Dedifferentiated amniotic fluid mesenchymal stem cell (primary cell): ENCODE data around the gene TMEM258.

Source experiments
- DNase-seq: peaks from one replicate; pipeline ENCODE4 v3.0.0-alpha.2; 2016; ENCODE audit errors: extremely low spot score

Gene TMEM258

DNA sequence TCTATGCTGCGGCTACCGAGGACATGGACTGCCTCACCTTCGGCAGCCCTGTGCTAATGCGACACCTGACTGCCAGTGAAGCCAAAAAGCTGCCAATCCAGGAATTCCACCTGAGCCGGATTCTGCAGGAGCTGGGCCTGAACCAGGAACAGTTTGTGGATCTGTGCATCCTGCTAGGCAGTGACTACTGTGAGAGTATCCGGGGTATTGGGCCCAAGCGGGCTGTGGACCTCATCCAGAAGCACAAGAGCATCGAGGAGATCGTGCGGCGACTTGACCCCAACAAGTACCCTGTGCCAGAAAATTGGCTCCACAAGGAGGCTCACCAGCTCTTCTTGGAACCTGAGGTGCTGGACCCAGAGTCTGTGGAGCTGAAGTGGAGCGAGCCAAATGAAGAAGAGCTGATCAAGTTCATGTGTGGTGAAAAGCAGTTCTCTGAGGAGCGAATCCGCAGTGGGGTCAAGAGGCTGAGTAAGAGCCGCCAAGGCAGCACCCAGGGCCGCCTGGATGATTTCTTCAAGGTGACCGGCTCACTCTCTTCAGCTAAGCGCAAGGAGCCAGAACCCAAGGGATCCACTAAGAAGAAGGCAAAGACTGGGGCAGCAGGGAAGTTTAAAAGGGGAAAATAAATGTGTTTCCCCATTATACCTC lies 3.6 kb upstream of the TMEM258 start:
- no peak for DNase-seq

DNA sequence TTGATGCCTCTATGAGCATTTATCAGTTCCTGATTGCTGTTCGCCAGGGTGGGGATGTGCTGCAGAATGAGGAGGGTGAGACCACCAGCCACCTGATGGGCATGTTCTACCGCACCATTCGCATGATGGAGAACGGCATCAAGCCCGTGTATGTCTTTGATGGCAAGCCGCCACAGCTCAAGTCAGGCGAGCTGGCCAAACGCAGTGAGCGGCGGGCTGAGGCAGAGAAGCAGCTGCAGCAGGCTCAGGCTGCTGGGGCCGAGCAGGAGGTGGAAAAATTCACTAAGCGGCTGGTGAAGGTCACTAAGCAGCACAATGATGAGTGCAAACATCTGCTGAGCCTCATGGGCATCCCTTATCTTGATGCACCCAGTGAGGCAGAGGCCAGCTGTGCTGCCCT lies 3.1 kb upstream of the TMEM258 start:
- DNase-seq: no peak

- no peak for DNase-seq
Measured at GRCh38 chr11:61794579-61794978, 2.2 kb upstream of the TMEM258 start.

GRCh38 chr11:61793829-61794204 lies 1.4 kb upstream of the TMEM258 start:
- no peak for DNase-seq

DNA sequence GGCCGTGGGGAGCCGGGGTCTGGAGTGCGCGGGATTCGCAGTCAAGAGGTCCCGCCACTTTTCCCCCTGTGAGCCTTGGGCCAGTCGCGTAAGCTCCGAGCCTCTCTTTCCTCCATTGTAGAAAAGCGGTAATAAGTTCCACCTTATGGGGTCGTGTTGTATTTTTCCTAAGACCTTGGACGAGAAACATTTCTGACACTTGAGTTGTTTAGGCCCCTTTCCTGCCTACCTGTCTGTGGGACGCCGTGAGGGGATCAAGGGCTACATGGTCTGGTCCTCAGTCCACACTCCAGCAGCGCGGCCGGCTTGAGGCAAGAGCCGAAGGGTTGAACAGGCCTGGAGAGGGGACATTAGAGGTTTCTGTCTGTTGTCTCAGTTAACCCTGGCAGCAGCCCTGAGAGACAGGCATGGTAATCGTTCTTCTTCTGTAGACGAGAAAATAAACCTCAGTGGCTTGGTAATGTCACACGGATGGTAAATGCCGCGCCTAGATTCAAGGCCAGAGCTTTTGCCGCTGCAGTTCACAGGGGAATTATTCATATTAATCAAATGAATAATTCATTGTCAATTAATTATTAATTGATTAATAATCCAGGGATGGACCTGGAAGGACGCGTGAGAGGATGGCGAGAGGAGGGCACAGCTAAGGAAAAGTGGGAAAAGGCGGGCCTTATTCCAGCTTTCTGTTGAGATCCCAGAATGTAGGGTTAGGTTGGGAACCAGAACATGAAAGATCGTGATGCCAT lies 857 bp upstream of the TMEM258 start:
- DNase-seq: no peak

- peak; percentile 91 for DNase-seq
Measured at GRCh38 chr11:61791737-61792309, 576 bp downstream of the TMEM258 start.

DNA sequence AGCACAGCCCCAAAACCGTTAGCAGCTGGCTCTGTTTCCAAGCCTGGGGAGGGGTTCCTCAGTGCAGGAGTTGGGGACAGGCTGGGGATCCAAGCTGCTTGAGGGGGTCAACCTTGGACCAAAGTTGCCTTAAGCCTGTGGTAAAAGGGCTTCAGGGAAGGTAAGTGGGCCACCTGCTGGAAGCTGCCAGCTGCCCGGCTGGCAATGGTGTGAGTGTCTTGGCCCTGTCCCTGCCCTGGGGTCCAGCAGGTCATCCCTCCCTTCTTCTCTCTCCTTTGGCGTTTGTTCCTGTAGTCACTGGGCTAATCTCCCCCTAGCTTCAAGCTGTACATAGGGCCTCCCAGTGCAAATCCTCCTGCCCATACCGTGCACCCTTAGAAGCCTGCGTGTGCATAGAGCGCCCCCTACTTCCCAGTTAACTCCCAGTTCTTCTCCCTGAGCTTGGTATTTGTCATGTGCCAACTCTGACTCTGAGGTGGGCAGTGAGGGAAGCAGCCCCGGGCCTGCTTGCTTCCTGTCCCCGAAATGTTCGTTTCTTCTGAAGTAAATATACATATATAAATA lies 4.4 kb downstream of the TMEM258 start:
- no peak for DNase-seq

GRCh38 chr11:61785837-61786402 lies 6.5 kb downstream of the TMEM258 start:
- DNase-seq: no peak

DNA sequence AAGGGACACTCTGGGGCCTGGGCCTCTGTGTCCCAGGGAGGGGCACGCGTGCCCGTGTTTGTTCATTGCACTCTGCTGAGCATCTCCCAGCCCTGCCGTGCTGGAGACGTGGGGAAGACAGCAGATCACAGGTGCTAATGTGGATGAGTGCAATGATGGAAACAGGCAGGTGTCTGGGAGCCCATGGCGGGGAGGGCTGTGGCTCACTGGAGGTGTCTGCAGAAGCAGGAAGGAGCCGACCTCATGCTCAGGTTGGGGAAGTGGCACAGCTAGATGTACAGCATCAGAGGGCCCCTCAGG lies 7.9 kb downstream of the TMEM258 start:
- no peak for DNase-seq

- no peak for DNase-seq
Measured at GRCh38 chr11:61783717-61784505, 8.5 kb downstream of the TMEM258 start.

DNA sequence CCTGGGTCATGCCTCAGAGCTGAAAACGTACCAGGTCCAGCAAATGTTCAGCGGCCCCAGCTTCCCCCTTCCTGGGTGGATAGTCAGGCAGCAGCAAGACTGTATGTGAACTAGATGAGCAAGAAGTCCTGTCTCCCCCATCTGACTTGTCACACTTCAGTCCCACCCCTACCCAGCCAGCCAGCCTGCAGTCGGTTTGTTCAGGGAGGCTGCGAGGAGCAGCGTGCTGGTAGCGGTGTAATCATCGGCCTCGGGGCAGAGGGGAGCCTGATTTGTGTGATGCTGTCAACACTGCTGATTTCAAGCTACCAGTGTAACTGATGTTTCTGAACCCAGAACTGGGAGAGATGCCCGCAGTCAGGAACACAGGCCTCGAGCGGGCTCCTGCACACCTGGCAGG lies 9.6 kb downstream of the TMEM258 start:
- DNase-seq: no peak

DNA sequence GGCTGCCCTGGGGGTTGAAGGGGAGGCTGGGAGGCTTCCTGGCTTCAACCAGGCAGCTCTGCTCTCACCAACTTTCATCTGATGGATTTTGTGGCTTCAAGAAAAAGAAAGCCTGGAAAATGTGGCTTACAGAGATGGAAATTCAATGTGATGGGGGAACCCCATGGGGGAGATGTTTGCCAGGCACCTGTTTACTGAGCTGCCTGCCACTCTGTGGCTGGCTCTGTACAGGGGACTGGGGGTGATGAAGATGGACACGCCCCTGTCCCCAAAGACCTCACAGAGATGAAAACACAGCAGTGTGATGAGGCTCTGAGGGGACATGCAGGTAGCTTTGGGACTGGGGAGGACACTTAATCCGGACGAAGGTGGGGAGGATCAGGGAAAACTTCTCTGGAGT lies 10.1 kb downstream of the TMEM258 start:
- DNase-seq: no peak

- no peak for DNase-seq
Measured at GRCh38 chr11:61781585-61781984, 10.8 kb downstream of the TMEM258 start.

DNA sequence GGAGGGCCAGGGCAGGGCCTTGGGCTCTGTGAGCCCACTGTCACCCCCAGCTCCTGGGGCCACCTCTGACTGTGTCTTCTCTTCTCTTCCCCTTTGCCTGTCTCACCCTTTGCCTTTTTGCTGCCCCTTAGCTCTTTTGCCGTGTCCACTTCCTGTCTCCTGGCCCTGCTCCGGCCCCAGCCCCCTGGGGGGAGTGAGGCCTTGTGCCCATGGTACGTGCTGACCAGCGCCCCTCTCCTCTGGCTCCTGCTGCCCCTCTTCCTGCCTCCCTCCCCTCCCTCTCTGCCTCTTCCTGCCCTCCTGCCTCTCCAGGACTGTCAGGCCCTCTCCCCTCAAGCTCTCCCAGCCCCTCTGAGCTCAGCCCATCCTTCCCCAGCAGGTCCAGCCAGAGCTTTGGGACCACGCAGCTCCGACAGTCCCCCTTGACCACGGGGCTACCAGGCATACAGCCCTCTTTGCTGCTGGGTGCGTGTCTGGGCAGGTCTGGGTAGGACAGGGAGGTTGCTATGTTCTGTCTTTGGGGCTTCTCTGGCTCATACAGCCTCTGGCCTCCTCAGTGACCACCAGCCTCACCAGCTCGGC lies 11.7 kb downstream of the TMEM258 start:
- no peak for DNase-seq

GRCh38 chr11:61779666-61780525 lies 12.5 kb downstream of the TMEM258 start:
- DNase-seq: no peak

GRCh38 chr11:61778920-61779650 lies 13.3 kb downstream of the TMEM258 start:
- DNase-seq: no peak

GRCh38 chr11:61778357-61778886 lies 14.0 kb downstream of the TMEM258 start:
- no peak for DNase-seq

- no peak for DNase-seq
Measured at GRCh38 chr11:61777234-61778090, 14.9 kb downstream of the TMEM258 start.
